NCI-H2227 (cell line): ENCODE data around the gene AP1B1.
A peak's percentile ranks its signal among the peaks of the same experiment; 100 is the strongest.
"Not testable (repeated sequence)": the region's sequence is repeated elsewhere in the genome, so short reads cannot be mapped to it uniquely, and the experiment has no call there.

Source experiments
- DNase-seq: peaks from one replicate; lab custom pipeline; 2025; ENCODE audit not compliant: unreplicated experiment; lab: John Stamatoyannopoulos, UW

AP1B1 gene

GRCh38 chr22:29351891-29352290 is 36.5 kb downstream of the AP1B1 start:
- DNase-seq = no peak

- no peak for DNase-seq
Measured at GRCh38 chr22:29351042-29351441, 37.3 kb downstream of the AP1B1 start.

GRCh38 chr22:29348956-29349355 is 39.4 kb downstream of the AP1B1 start:
- DNase-seq = no peak

- no peak for DNase-seq
Measured at GRCh38 chr22:29348041-29348440, 40.3 kb downstream of the AP1B1 start.

- DNase-seq = no peak
Measured at GRCh38 chr22:29346659-29347058, 41.7 kb downstream of the AP1B1 start.

- DNase-seq = no peak
Measured at GRCh38 chr22:29345932-29346331, 42.4 kb downstream of the AP1B1 start.

- not testable (repeated sequence) for DNase-seq
Measured at GRCh38 chr22:29344889-29345288, 43.5 kb downstream of the AP1B1 start.

- DNase-seq = peak; percentile 28
Measured at GRCh38 chr22:29344137-29344536, 44.2 kb downstream of the AP1B1 start.

GRCh38 chr22:29343313-29343805 is 45.0 kb downstream of the AP1B1 start:
- DNase-seq = peak; percentile 50

- no peak for DNase-seq
Measured at GRCh38 chr22:29342577-29343312, 45.6 kb downstream of the AP1B1 start.

GRCh38 chr22:29342177-29342576 is 46.2 kb downstream of the AP1B1 start:
- DNase-seq = no peak

- no peak for DNase-seq
Measured at GRCh38 chr22:29341849-29342127, 46.6 kb downstream of the AP1B1 start.

GRCh38 chr22:29341056-29341848 is 47.1 kb downstream of the AP1B1 start:
- DNase-seq = no peak

GRCh38 chr22:29340566-29340965 is 47.8 kb downstream of the AP1B1 start:
- no peak for DNase-seq

- DNase-seq = no peak
Measured at GRCh38 chr22:29339381-29340235, 48.8 kb downstream of the AP1B1 start.

- DNase-seq = no peak
Measured at GRCh38 chr22:29338398-29338797, 50.0 kb downstream of the AP1B1 start.

GRCh38 chr22:29337631-29338284 is 50.6 kb downstream of the AP1B1 start:
- no peak for DNase-seq

GRCh38 chr22:29336751-29337490 is 51.4 kb downstream of the AP1B1 start:
- no peak for DNase-seq

- DNase-seq = no peak
Measured at GRCh38 chr22:29335656-29336055, 52.7 kb downstream of the AP1B1 start.

- no peak for DNase-seq
Measured at GRCh38 chr22:29334696-29335344, 53.5 kb downstream of the AP1B1 start.
